SK-N-SH (cell line): ENCODE measurements around the gene TAF1D. TPM values are rescaled to one million over a fixed set of nuclear protein-coding genes. Genes with fewer than 3 reads are reported as not detected.

Experiments used
- CTCF ChIA-PET: fragments of 300-600, 350-600 bp; formaldehyde crosslinking; extraction: SDS; loops from one replicate; lab custom pipeline; 2021; lab: Yijun Ruan, JAX
- POLR2A ChIA-PET: fragments of 350-600 bp; sonication (Branson Sonifier 250); formaldehyde crosslinking; extraction: SDS; loops from one replicate; lab custom pipeline; 2020; ENCODE audit warnings: antibody characterized with exemption, inconsistent platforms; lab: Yijun Ruan, JAX
- DNase-seq: peaks from one replicate; pipeline ENCODE4 v3.0.0; 2012
- H2AFZ ChIP-seq: fragments of 200-600 bp; sonication (generic); 2 replicates; pipeline ENCODE4 v1.8.1; 2016; ENCODE audit warnings: antibody characterized with exemption, mild to moderate bottlenecking, low read depth
- H3F3A ChIP-seq: fragments of 200-600 bp; sonication (generic); replicated peaks from 2 replicates; pipeline ENCODE3; 2016; ENCODE audit warnings: antibody characterized with exemption, mild to moderate bottlenecking; ENCODE audit not compliant: insufficient read depth
- H3K27ac ChIP-seq, 2 experiments: fragments of 200-500 bp in 1 of 2; fragments of 200-600 bp in 1 of 2; sonication (Bioruptor generic) in 1 of 2; sonication (generic), shearing (Covaris generic) in 1 of 2; 2 replicates each; pipeline versions ENCODE4 v1.5.1 to v1.6.1; 2014 to 2016; ENCODE audit warnings: low read depth in 2 of 2, inconsistent platforms in 1 of 2, low read length in 1 of 2, mild to moderate bottlenecking in 1 of 2, mixed read lengths in 1 of 2
- H3K27me3 ChIP-seq: fragments of 200-600 bp; sonication (generic), shearing (Covaris generic); 2 replicates; pipeline ENCODE4 v1.6.1; 2016; ENCODE audit warnings: mixed run types; ENCODE audit not compliant: insufficient read depth
- H3K36me3 ChIP-seq, 2 experiments: fragments of 200-500 bp in 1 of 2; fragments of 200-600 bp in 1 of 2; sonication (Bioruptor generic) in 1 of 2; sonication (generic) in 1 of 2; replicated peaks in 1 of 2; 2 replicates each; pipeline versions ENCODE3 to v1.5.1; 2014 to 2016; ENCODE audit warnings: low read length in 1 of 2, mild to moderate bottlenecking in 1 of 2; ENCODE audit not compliant: insufficient read depth in 2 of 2, control insufficient read depth in 1 of 2
- H3K4me1 ChIP-seq, 2 experiments: fragments of 200-500 bp in 1 of 2; fragments of 200-600 bp in 1 of 2; sonication (Bioruptor generic) in 1 of 2; sonication (generic), shearing (Covaris generic) in 1 of 2; 2 replicates each; pipeline versions ENCODE4 v1.5.1 to v1.6.1; 2014 to 2016; ENCODE audit warnings: low read depth in 1 of 2, low read length in 1 of 2, mixed run types in 1 of 2; ENCODE audit not compliant: insufficient read depth in 2 of 2, control insufficient read depth in 1 of 2
- H3K4me2 ChIP-seq: fragments of 200-600 bp; sonication (generic), shearing (Covaris generic); 2 replicates; pipeline ENCODE4 v1.6.1; 2017; ENCODE audit warnings: mixed run types
- H3K4me3 ChIP-seq, 2 experiments: fragments of 200-500 bp in 1 of 2; fragments of 200-600 bp in 1 of 2; sonication (Bioruptor generic) in 1 of 2; sonication (generic), shearing (Covaris generic) in 1 of 2; 2 replicates each; pipeline versions ENCODE4 v1.5.1 to v1.8.1; 2014 to 2016; ENCODE audit warnings: low read depth in 2 of 2, inconsistent platforms in 1 of 2, low read length in 1 of 2, mild to moderate bottlenecking in 1 of 2, mixed read lengths in 1 of 2, moderate library complexity in 1 of 2
- H3K79me2 ChIP-seq: fragments of 200-600 bp; sonication (generic); 2 replicates; pipeline ENCODE4 v1.8.1; 2017; ENCODE audit warnings: mild to moderate bottlenecking; ENCODE audit not compliant: insufficient read depth
- H3K9ac ChIP-seq: fragments of 200-600 bp; sonication (generic); 2 replicates; pipeline ENCODE4 v1.6.1; 2017; ENCODE audit warnings: mixed run types
- H3K9me2 ChIP-seq: fragments of 200-600 bp; sonication (generic); 2 replicates; pipeline ENCODE4 v1.6.1; 2017; ENCODE audit warnings: mixed run types
- H3K9me3 ChIP-seq: fragments of 200-600 bp; sonication (generic); 2 replicates; pipeline ENCODE4 v1.6.1; 2017; ENCODE audit warnings: mixed run types, mild to moderate bottlenecking, moderate library complexity
- H4K20me1 ChIP-seq: fragments of 200-600 bp; sonication (generic); 2 replicates; pipeline ENCODE4 v1.6.1; 2017; ENCODE audit warnings: mild to moderate bottlenecking, mixed run types; ENCODE audit not compliant: insufficient read depth
- ELF1 ChIP-seq: IDR thresholded peaks from 2 replicates; pipeline ENCODE4 v1.4.0; 2012
- EZH2phosphoT487 ChIP-seq: fragments of 200-600 bp; sonication (generic); IDR thresholded peaks from 2 replicates; pipeline ENCODE4 v1.6.1; 2017; ENCODE audit warnings: low read depth, mixed run types, mild to moderate bottlenecking, antibody characterized with exemption, moderate library complexity, borderline replicate concordance
- FOSL2 ChIP-seq: IDR thresholded peaks from 2 replicates; pipeline ENCODE4 v1.4.0; 2012; ENCODE audit warnings: low read depth, mild to moderate bottlenecking, moderate library complexity, borderline replicate concordance
- FOXJ3 ChIP-seq: sonication (generic); formaldehyde crosslinking; IDR thresholded peaks from 2 replicates; pipeline ENCODE4 v1.5.1; 2020; ENCODE audit warnings: mild to moderate bottlenecking, missing genetic modification reagents
- GABPA ChIP-seq: IDR thresholded peaks from 2 replicates; pipeline ENCODE4 v1.4.0; 2012; ENCODE audit warnings: low read depth, mild to moderate bottlenecking
- GATA2 ChIP-seq: sonication (generic); formaldehyde crosslinking; IDR thresholded peaks from 2 replicates; pipeline ENCODE4 v1.5.0; 2020; ENCODE audit warnings: mild to moderate bottlenecking, missing genetic modification reagents
- MXI1 ChIP-seq: IDR thresholded peaks from 2 replicates; pipeline ENCODE4 v1.6.1; 2012; ENCODE audit warnings: mild to moderate bottlenecking, low read depth, low read length, improper control_type of control experiment
- NFIC ChIP-seq: IDR thresholded peaks from 2 replicates; pipeline ENCODE4 v1.4.0; 2012; ENCODE audit warnings: borderline replicate concordance
- PBX3 ChIP-seq: IDR thresholded peaks from 2 replicates; pipeline ENCODE4; 2012
- RCOR1 ChIP-seq: fragments of 150-350 bp; IDR thresholded peaks from 2 replicates; pipeline ENCODE4 v1.6.1; 2017; ENCODE audit warnings: antibody characterized with exemption, low read length
- REST ChIP-seq: IDR thresholded peaks from 2 replicates; pipeline ENCODE4 v1.6.1; 2012; ENCODE audit warnings: mild to moderate bottlenecking, low read depth, low read length, moderate library complexity
- SMC3 ChIP-seq: IDR thresholded peaks from 2 replicates; pipeline ENCODE4 v1.6.1; 2012; ENCODE audit warnings: low read depth, low read length, improper control_type of control experiment
- USF1 ChIP-seq: IDR thresholded peaks from 2 replicates; pipeline ENCODE4 v1.4.0; 2012; ENCODE audit warnings: low read depth, borderline replicate concordance
- WGBS: methylation state at CpG from one replicate; pipeline ENCODE4 v1.1.6; 2017; ENCODE audit warnings: low lambda C conversion rate; 5-methylcytosine and 5-hydroxymethylcytosine counted together
- polyA plus RNA-seq, 3 experiments: library from polyadenylated mRNA; depleted of rRNA; stranded (reverse); fragments of >200 nt; gene quantifications; 2 replicates each; pipeline ENCODE4 v1.2.3, GENCODE V29; 2012

TAF1D gene
- polyA plus RNA-seq, 1 of the 3 experiments (the other 2 are of a cell fraction): 56.7 TPM

GRCh38 chr11:93719310-93719709 is 22.0 kb downstream of the TAF1D start:
- no peaks in the 10 kb centered on the region for H3K9me3 ChIP-seq
- no peaks in the 10 kb centered on the region for H3K27me3 ChIP-seq
- no peak for DNase-seq
- TF ChIP-seq REST: no peak
- no peak for TF ChIP-seq MXI1
- no peak for TF ChIP-seq PBX3
- TF ChIP-seq RCOR1: no peak
- TF ChIP-seq SMC3: no peak
- TF ChIP-seq GATA2: no peak
- H3K4me3 ChIP-seq: no peak overlapping the region
- no peaks in the 10 kb centered on the region; a peak in 1 of 4 replicates for H3K4me1 ChIP-seq
- H3K27ac ChIP-seq: no peak overlapping the region
- H3K9me2 ChIP-seq: no peaks in the 10 kb centered on the region
- peaks cover 9% of the 10 kb centered on the region for H3K79me2 ChIP-seq
- POLR2A ChIA-PET: interaction anchor here (1.6 kb wide), 1 partner anchor 22 kb away, joined by 3 read pairs; the partner anchor contains the start of genes C11orf54 and TAF1D
- H2AFZ ChIP-seq: no peak overlapping the region
- no peak overlapping the region for H3K9ac ChIP-seq
- over 99% methylated on average over 4 of the region's 4 CpGs for WGBS
- H3K36me3 ChIP-seq: peaks cover 34 to 49% of the 10 kb centered on the region in 2 experiments
- H3K4me2 ChIP-seq: no peak overlapping the region
- no peaks in the 10 kb centered on the region for H3F3A ChIP-seq
- CTCF ChIA-PET: interaction anchor here (0.6 to 1.3 kb wide), 2 partner anchors 8 to 37 kb away, joined by 3 read pairs; no protein-coding TSS in a partner anchor
- H4K20me1 ChIP-seq: no peaks in the 10 kb centered on the region

GRCh38 chr11:93718057-93718563 is 23.2 kb downstream of the TAF1D start:
- Histone ChIP-seq H3K4me2 (no peak overlapping the region), H3K4me1 (no peaks in the 10 kb centered on the region; a peak in 1 of 4 replicates), H3K79me2 (peaks cover 17% of the 10 kb centered on the region), H3K36me3 (peaks cover 34 to 46% of the 10 kb centered on the region in 2 experiments), H3F3A (no peaks in the 10 kb centered on the region), H3K9me3 (no peaks in the 10 kb centered on the region), H2AFZ (no peak overlapping the region), H3K27me3 (no peaks in the 10 kb centered on the region)
- CTCF ChIA-PET: interaction anchor here (0.9 to 1.4 kb wide), 3 partner anchors 9 to 89 kb away, joined by 3 to 4 read pairs (median 3); no protein-coding TSS in a partner anchor
- TF ChIP-seq MXI1: no peak
- no peak for TF ChIP-seq NFIC
- TF ChIP-seq ELF1: no peak
- TF ChIP-seq EZH2phosphoT487: no peak
- no peak for TF ChIP-seq GABPA
- no peak for TF ChIP-seq USF1
- no peak for TF ChIP-seq FOXJ3 (CRISPR knock-in tag)
- no peak for TF ChIP-seq SMC3
- no peak for TF ChIP-seq FOSL2
- TF ChIP-seq, all 33 proteins: peak for 0
- no peak overlapping the region for H3K27ac ChIP-seq
- DNase-seq: no peak
- no peak overlapping the region for H3K9ac ChIP-seq
- no peaks in the 10 kb centered on the region for H3K9me2 ChIP-seq
- POLR2A ChIA-PET: no interaction called here
- WGBS: 91% methylated on average over 4 of the region's 4 CpGs
- no peak overlapping the region for H3K4me3 ChIP-seq
- no peaks in the 10 kb centered on the region for H4K20me1 ChIP-seq
